ENCODE data around the gene DHRS2. TPM values are rescaled to one million over a fixed set of nuclear protein-coding genes. Genes with fewer than 3 reads are reported as not detected.
"Not testable (repeated sequence)": the region's sequence is repeated elsewhere in the genome, so short reads cannot be mapped to it uniquely, and the experiment has no call there.

DHRS2 gene
- total RNA-seq, 1 experiment from 2014 or later: 5,417 TPM

DNA sequence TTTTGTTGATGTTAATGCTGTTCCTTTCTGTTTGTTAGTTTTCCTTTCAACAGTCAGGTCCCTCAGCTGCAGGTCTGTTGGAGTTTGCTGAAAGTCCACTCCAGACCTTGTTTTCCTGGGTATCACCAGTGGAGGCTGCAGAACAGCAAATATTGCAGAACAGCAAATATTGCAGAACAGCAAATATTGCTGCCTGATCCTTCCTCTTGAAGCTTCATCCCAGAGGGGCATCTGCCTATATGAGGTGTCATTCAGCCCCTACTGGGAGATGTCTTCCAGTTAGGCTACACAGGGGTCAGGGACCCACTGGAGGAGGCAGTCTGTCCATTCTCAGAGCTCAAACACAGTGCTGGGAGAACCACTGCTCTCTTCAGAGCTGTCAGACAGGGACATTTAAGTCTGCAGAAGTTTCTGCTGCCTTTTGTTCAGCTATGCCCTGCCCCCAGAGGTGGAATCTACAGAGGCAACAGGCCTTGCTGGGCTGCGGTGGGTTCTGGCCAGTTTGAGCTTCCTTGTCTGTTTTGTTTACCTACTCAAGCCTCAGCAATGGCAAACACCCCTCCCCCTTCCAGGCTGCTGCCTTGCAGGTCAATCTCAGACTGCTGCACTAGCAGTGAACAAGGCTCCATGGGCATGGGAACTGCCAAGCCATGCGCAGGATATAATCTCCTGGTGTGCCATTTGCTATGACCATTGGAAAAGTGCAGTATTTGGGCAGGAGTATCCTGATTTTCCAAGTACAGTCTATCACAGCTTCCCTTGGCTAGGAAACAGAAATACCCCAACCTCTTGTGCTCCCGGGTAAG, 53.7 kb downstream of the DHRS2 start:
- not testable (repeated sequence) for DNase-seq (ENCODE audit: low read depth)

DNA sequence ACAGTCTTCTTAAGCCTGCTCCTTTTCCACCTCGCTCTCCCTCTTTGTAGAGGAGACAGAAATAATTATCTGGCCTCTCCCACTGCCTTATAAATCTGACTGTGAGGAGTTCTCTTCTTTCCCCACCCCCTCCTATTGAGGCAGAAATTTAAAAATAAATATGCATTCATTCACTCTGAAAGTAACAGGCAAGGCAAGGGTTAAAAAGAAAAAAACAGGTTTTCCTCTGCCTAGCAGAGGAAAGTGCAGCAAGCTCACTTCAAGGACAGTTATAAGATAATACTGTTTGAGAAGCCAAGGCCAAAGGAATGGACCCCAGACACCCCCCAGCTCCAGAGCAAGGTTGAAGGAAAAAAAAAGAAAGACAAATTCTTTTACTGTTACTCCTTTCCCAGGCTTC, 56.3 kb downstream of the DHRS2 start:
- DNase-seq (ENCODE audit: low read depth): no peak

- no peak for DNase-seq (ENCODE audit: low read depth)
Measured at GRCh38 chr14:23693252-23693775, 57.1 kb downstream of the DHRS2 start.

- DNase-seq (ENCODE audit: low read depth): no peak
Measured at GRCh38 chr14:23694085-23694948, 58.2 kb downstream of the DHRS2 start.

Other genes starting within 250 kb of the DHRS2 start
- 0.03 TPM in 1 of 2 replicates, not detected in the other for gene MYH6, start 228.1 kb upstream of the DHRS2 start, total RNA-seq (2014; rRNA removed; shearing (Covaris generic))
- gene MYH7, start 200.7 kb upstream of the DHRS2 start, total RNA-seq (2014; rRNA removed; shearing (Covaris generic)): not detected in 2 replicates
- gene NGDN, start 166.7 kb upstream of the DHRS2 start, total RNA-seq (2014; rRNA removed; shearing (Covaris generic)): 75.0 and 78.0 TPM in 2 replicates
- gene ZFHX2, start 84.6 kb upstream of the DHRS2 start, total RNA-seq (2014; rRNA removed; shearing (Covaris generic)): 0.63 and 1.2 TPM in 2 replicates
- gene THTPA, start 80.1 kb upstream of the DHRS2 start, total RNA-seq (2014; rRNA removed; shearing (Covaris generic)): 19.5 and 25.8 TPM in 2 replicates
- 26.5 and 31.5 TPM in 2 replicates for gene AP1G2, start 68.6 kb upstream of the DHRS2 start, total RNA-seq (2014; rRNA removed; shearing (Covaris generic))
- 32.5 and 36.3 TPM in 2 replicates for gene JPH4, start 57.6 kb upstream of the DHRS2 start, total RNA-seq (2014; rRNA removed; shearing (Covaris generic))

Data from HT1080 (cell line).